Osteocyte (in vitro differentiated cells): Measurements from ENCODE around the gene PAN2. TPM values are rescaled to one million over a fixed set of nuclear protein-coding genes. Genes with fewer than 3 reads are reported as not detected.
"Not testable (repeated sequence)": the region's sequence is repeated elsewhere in the genome, so short reads cannot be mapped to it uniquely, and the experiment has no call there.

Experiments used
- DNase-seq: peaks from one replicate; pipeline ENCODE4 v3.0.0; 2021; ENCODE audit warnings: mixed read lengths; ENCODE audit not compliant: unreplicated experiment; ENCODE audit errors: extremely low spot score
- H3K27ac Mint-ChIP-seq: one replicate; pipeline ENCODE4 v1.8.0; 2021; ENCODE audit warnings: mild to moderate bottlenecking, mixed read lengths; ENCODE audit not compliant: unreplicated experiment
- H3K27me3 Mint-ChIP-seq: one replicate; pipeline ENCODE4 v1.8.0; 2021; ENCODE audit warnings: mixed read lengths; ENCODE audit not compliant: unreplicated experiment
- H3K36me3 Mint-ChIP-seq: one replicate; pipeline ENCODE4 v1.8.0; 2021; ENCODE audit warnings: mixed read lengths; ENCODE audit not compliant: unreplicated experiment
- H3K4me1 Mint-ChIP-seq: one replicate; pipeline ENCODE4 v1.8.0; 2021; ENCODE audit warnings: mixed read lengths; ENCODE audit not compliant: unreplicated experiment
- H3K4me3 Mint-ChIP-seq: one replicate; pipeline ENCODE4 v1.8.0; 2021; ENCODE audit warnings: mild to moderate bottlenecking, moderate library complexity, mixed read lengths; ENCODE audit not compliant: unreplicated experiment
- H3K9me3 Mint-ChIP-seq: one replicate; pipeline ENCODE4 v1.8.0; 2021; ENCODE audit warnings: mixed read lengths; ENCODE audit not compliant: unreplicated experiment
- total RNA-seq: library from RNA; stranded (reverse); gene quantifications from 2 replicates; pipeline ENCODE4 v1.2.1, GENCODE V29; 2021
- TF ChIP-seq, protein P1 (sequence below): fragments of 200-600 bp; sonication (generic); IDR thresholded peaks from 2 replicates; pipeline ENCODE4 v1.5.0; 2021; ENCODE audit warnings: antibody characterized with exemption, mild to moderate bottlenecking, moderate library complexity

PAN2 gene
- total RNA-seq, 1 donor from 2014 or later: 52.7 TPM

- Mint-ChIP-seq H3K27me3 (no peaks in the 10 kb centered on the region), H3K27ac (no peak overlapping the region), H3K4me3 (no peak overlapping the region), H3K36me3 (peaks cover 36% of the 10 kb centered on the region), H3K9me3 (no peaks in the 10 kb centered on the region), H3K4me1 (no peaks in the 10 kb centered on the region)
- no peak for DNase-seq
- TF ChIP-seq, protein P1, sequence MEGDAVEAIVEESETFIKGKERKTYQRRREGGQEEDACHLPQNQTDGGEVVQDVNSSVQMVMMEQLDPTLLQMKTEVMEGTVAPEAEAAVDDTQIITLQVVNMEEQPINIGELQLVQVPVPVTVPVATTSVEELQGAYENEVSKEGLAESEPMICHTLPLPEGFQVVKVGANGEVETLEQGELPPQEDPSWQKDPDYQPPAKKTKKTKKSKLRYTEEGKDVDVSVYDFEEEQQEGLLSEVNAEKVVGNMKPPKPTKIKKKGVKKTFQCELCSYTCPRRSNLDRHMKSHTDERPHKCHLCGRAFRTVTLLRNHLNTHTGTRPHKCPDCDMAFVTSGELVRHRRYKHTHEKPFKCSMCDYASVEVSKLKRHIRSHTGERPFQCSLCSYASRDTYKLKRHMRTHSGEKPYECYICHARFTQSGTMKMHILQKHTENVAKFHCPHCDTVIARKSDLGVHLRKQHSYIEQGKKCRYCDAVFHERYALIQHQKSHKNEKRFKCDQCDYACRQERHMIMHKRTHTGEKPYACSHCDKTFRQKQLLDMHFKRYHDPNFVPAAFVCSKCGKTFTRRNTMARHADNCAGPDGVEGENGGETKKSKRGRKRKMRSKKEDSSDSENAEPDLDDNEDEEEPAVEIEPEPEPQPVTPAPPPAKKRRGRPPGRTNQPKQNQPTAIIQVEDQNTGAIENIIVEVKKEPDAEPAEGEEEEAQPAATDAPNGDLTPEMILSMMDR: no peak
Measured at GRCh38 chr12:56280849-56281248, 53.0 kb downstream of the PAN2 start.

DNA sequence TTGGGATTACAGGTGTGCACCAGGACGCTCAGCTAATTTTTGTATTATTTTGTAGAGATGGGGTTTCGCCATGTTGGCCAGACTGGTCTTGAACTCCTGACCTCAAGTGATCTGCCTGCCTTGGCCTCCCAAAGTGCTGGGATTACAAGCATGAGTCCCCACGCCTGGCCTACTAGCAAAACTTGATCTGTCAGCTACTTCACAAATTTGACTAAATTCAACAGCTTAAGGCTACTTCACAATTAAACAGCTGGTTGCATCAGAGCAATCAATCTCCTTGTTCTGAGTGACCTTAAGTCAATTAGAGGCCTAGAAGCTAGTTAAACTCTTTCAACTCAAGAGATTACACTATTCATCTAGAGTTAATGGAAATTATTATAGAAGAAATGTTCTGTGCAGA lies 54.9 kb downstream of the PAN2 start:
- peaks cover 39% of the 10 kb centered on the region for H3K36me3 Mint-ChIP-seq
- H3K27ac Mint-ChIP-seq: no peak overlapping the region
- no peak for DNase-seq
- H3K27me3 Mint-ChIP-seq: no peaks in the 10 kb centered on the region
- H3K4me3 Mint-ChIP-seq: no peak overlapping the region
- no peaks in the 10 kb centered on the region for H3K9me3 Mint-ChIP-seq
- no peaks in the 10 kb centered on the region for H3K4me1 Mint-ChIP-seq
- TF ChIP-seq, protein P1: no peak

GRCh38 chr12:56274299-56274698 lies 59.5 kb downstream of the PAN2 start:
- TF ChIP-seq, protein P1: no peak
- Mint-ChIP-seq H3K27me3 (no peaks in the 10 kb centered on the region), H3K36me3 (peaks cover 37% of the 10 kb centered on the region), H3K9me3 (no peaks in the 10 kb centered on the region), H3K4me3 (no peak overlapping the region), H3K27ac (no peak overlapping the region), H3K4me1 (no peaks in the 10 kb centered on the region)
- no peak for DNase-seq

GRCh38 chr12:56272468-56272867 lies 61.3 kb downstream of the PAN2 start:
- peaks cover 32% of the 10 kb centered on the region for H3K36me3 Mint-ChIP-seq
- H3K4me3 Mint-ChIP-seq, H3K27ac Mint-ChIP-seq, DNase-seq, H3K27me3 Mint-ChIP-seq, H3K4me1 Mint-ChIP-seq, H3K9me3 Mint-ChIP-seq: not testable (repeated sequence)

GRCh38 chr12:56271031-56271430 lies 62.8 kb downstream of the PAN2 start:
- H3K4me3 Mint-ChIP-seq: no peak overlapping the region
- peaks cover 32% of the 10 kb centered on the region for H3K36me3 Mint-ChIP-seq
- H3K27me3 Mint-ChIP-seq: no peaks in the 10 kb centered on the region
- peaks cover 15% of the 10 kb centered on the region for H3K4me1 Mint-ChIP-seq
- no peaks in the 10 kb centered on the region for H3K9me3 Mint-ChIP-seq
- no peak overlapping the region for H3K27ac Mint-ChIP-seq
- DNase-seq: no peak
- TF ChIP-seq, protein P1: peak; percentile 46
